Activated naive CD8-positive, alpha-beta T cell treated with anti-CD3 and anti-CD28 coated beads, Interleukin-2, amount 50 U/mL, for 24 hours (primary cell): ENCODE data around the gene PCYOX1L.

Experiments used
- ATAC-seq: fragments of 150-1000 bp; cut with Tn5 transposase; one replicate; pipeline ENCODE4 v1.10.0; 2021
- DNase-seq: peaks from one replicate; pipeline ENCODE4 v3.0.0; 2021
- H3K27ac Mint-ChIP-seq: one replicate; pipeline ENCODE4 v1.8.0; 2021; ENCODE audit warnings: mild to moderate bottlenecking, mixed read lengths
- H3K27me3 Mint-ChIP-seq: one replicate; pipeline ENCODE4 v1.8.0; 2021; ENCODE audit warnings: mixed read lengths
- H3K36me3 Mint-ChIP-seq: one replicate; pipeline ENCODE4 v1.8.0; 2021; ENCODE audit warnings: low read depth, mixed read lengths
- H3K4me1 Mint-ChIP-seq: one replicate; pipeline ENCODE4 v1.8.0; 2021; ENCODE audit warnings: mixed read lengths
- H3K4me3 Mint-ChIP-seq: one replicate; pipeline ENCODE4 v1.8.0; 2021; ENCODE audit warnings: mild to moderate bottlenecking, moderate library complexity, mixed read lengths
- H3K9me3 Mint-ChIP-seq: one replicate; pipeline ENCODE4 v1.8.0; 2021; ENCODE audit warnings: mixed read lengths

The PCYOX1L gene

DNA sequence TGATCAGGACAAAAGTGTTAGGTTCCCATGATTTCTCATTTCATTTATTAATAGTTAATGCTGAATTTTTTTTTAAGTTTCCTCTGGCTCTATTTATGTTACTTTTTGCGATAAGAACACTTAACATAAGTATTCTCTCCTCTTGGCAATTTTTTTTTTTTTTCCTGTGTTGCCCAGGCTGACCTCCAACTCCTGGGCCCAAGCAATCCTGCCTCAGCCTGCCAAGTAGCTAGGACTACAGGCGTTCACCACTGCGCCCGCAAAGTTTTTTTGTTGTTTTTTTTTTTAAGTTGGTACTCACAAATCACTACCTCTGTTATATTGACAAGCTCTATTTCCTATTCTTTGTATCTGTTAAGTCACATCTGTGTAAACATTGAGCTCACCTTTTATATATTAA lies 5.7 kb upstream of the PCYOX1L start:
- Mint-ChIP-seq H3K36me3 (peaks cover 81% of the 10 kb centered on the region), H3K9me3 (no peaks in the 10 kb centered on the region), H3K4me1 (peaks cover 83% of the 10 kb centered on the region), H3K27ac (no peak overlapping the region), H3K27me3 (no peaks in the 10 kb centered on the region), H3K4me3 (no peak overlapping the region)
- ATAC-seq (no peak), DNase-seq (no peak)

DNA sequence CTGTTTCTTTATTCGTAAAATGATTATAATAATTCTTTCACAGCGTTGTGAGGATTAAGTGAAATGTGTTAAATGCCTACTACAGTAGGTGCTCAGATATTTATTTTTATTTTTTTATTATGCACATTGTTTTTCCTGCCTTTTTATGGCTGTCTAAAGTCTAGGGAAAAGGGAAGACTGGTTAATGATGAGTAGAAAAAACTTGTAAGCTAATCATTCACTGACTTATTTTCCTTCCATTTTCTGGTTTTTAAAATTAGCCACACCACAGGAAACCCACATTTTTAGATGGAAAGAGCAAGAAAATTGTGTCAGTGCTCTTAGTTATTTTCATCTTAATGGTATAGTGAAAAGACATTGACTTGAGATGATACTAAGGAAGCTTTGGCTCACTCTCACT lies 3.9 kb upstream of the PCYOX1L start:
- no peaks in the 10 kb centered on the region for H3K27me3 Mint-ChIP-seq
- no peaks in the 10 kb centered on the region for H3K9me3 Mint-ChIP-seq
- H3K27ac Mint-ChIP-seq, result peak overlapping the region; percentile 13
- ATAC-seq, result no peak
- H3K36me3 Mint-ChIP-seq, result peaks cover 64% of the 10 kb centered on the region
- peaks cover 77% of the 10 kb centered on the region for H3K4me1 Mint-ChIP-seq
- no peak overlapping the region for H3K4me3 Mint-ChIP-seq
- no peak for DNase-seq

DNA sequence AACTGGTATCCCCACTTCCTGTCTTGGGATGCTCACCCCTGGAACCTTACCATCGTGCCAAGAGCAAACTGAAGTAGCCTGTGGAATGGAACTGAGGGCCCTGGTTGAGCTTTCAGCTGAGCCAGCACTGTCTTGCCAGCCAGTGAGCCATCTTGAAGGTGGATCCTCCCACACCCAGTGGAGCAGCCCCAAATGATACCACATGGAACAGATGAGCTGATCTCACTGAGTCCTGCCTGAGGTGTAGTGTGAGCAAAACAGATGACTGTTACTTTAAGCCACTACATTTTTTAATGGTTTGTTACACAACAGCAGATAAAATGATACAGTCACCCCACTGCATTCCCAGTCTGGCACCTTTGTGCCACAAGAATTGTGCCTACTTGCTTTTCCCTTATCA lies 2.2 kb upstream of the PCYOX1L start:
- Mint-ChIP-seq H3K4me3 (no peak overlapping the region), H3K27ac (peak overlapping the region; percentile 53), H3K36me3 (peaks cover 48% of the 10 kb centered on the region)

DNA sequence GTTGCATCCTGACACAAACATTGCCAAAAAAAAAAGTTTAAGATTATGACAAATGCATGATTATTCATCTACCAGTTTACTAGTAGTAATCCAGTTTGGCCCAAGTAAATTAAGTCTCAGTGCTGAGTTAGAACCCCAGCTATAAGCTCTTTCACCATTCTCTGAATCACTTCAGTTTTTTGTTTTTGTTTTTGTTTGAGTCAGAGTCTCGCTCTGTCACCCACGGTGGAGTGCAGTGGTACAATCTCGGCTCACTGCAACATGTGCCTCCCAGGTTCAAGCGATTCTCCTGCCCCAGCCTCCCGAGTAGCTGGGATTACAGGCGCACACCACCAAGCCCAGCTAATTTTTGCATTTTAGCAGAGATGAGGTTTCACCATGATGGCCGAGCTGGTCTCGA lies 1.5 kb upstream of the PCYOX1L start:
- DNase-seq (no peak), ATAC-seq (no peak)
- H3K27me3 Mint-ChIP-seq, result no peaks in the 10 kb centered on the region
- peaks cover 41% of the 10 kb centered on the region for H3K36me3 Mint-ChIP-seq
- H3K4me3 Mint-ChIP-seq, result peak overlapping the region; percentile 39
- H3K27ac Mint-ChIP-seq, result no peak overlapping the region
- no peaks in the 10 kb centered on the region for H3K9me3 Mint-ChIP-seq
- H3K4me1 Mint-ChIP-seq, result peaks cover 74% of the 10 kb centered on the region

More for the DNA sequence above, 2.2 kb upstream of the PCYOX1L start:
- no peak for DNase-seq
- no peaks in the 10 kb centered on the region for H3K9me3 Mint-ChIP-seq
- H3K4me1 Mint-ChIP-seq, result peaks cover 77% of the 10 kb centered on the region
- H3K27me3 Mint-ChIP-seq, result no peaks in the 10 kb centered on the region
- no peak for ATAC-seq

DNA sequence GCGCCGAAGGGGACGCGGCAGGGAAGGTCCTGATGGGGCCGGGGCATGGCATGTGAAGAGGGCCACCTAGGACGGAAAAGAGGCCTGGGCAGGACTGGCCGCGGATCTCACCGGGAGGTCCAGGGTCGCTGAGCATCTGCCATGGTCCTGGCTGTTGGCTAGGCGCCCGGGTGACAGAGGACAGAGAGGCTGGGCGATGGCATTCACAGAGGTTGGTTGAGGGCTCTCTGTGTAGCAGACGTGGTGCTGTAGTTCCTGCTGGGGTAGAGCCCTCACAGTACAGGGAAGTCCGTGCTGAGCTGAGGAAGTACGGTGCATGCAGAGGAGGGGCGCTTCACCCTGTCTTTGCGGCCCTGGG lies 427 bp downstream of the PCYOX1L start:
- ATAC-seq (peak; percentile 6), DNase-seq (peak; percentile 18)
- H3K27ac Mint-ChIP-seq, result peak overlapping the region; percentile 89
- H3K27me3 Mint-ChIP-seq, result no peaks in the 10 kb centered on the region
- H3K4me3 Mint-ChIP-seq, result peak overlapping the region; percentile 95
- peaks cover 59% of the 10 kb centered on the region for H3K4me1 Mint-ChIP-seq
- peaks cover 26% of the 10 kb centered on the region for H3K36me3 Mint-ChIP-seq
- H3K9me3 Mint-ChIP-seq, result no peaks in the 10 kb centered on the region

DNA sequence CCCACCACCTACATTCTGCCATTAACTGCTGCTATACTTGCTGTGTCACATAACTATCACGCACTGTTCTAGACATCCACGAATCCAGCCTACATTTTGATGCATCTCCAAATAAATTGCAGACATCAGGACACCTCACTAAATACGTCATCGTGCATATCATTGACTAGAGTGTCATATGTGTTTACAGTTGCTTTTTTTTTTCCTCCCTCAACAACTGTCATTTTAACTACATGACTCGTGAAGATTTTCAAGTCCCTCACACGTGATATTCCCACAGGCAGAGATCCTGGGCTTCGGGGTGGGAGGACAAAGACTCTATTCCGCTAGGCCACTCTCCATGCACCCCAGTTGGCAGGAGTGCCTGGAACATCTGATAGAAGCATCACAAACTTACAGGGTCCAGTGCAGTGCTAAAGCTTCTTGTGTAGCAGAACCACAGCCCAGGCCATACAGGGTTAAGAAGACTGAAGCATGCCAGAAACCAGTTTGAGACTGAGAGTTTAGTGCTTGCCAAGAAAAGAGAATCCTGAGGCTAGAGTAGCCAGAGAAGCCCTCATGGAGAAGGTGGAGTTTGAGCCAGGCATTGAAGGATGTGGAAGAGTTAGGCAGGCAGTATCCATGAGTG lies 1.1 kb downstream of the PCYOX1L start:
- Mint-ChIP-seq H3K27me3 (no peaks in the 10 kb centered on the region), H3K4me1 (peaks cover 54% of the 10 kb centered on the region), H3K4me3 (peak overlapping the region; percentile 95)

DNA sequence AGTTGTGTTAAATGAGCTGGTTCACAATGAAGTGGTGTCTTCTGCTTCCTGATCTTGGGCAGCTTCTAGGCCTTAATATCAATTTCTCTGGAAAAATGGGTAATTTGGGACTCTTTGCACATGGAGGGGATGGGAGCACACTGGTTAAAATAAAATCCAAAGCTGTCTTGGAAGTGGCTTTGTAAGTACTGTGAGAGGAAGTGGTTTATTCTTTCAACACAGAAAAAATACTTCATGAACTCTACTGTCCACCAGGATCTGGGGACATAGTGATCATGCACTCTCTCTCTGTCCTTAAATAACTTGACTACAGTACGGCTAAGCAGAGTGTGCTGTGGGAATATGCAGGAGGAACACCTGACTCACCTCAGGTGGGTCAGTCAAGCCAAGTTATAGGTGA lies 2.4 kb downstream of the PCYOX1L start:
- ATAC-seq (no peak), DNase-seq (no peak)
- Mint-ChIP-seq H3K36me3 (peaks cover 9% of the 10 kb centered on the region), H3K4me1 (peaks cover 47% of the 10 kb centered on the region), H3K4me3 (no peak overlapping the region), H3K27me3 (no peaks in the 10 kb centered on the region), H3K27ac (no peak overlapping the region), H3K9me3 (no peaks in the 10 kb centered on the region)

More for the DNA sequence above, 1.1 kb downstream of the PCYOX1L start:
- Mint-ChIP-seq H3K9me3 (no peaks in the 10 kb centered on the region), H3K27ac (peak overlapping the region; percentile 52), H3K36me3 (peaks cover 20% of the 10 kb centered on the region)
- ATAC-seq, result no peak
- no peak for DNase-seq

DNA sequence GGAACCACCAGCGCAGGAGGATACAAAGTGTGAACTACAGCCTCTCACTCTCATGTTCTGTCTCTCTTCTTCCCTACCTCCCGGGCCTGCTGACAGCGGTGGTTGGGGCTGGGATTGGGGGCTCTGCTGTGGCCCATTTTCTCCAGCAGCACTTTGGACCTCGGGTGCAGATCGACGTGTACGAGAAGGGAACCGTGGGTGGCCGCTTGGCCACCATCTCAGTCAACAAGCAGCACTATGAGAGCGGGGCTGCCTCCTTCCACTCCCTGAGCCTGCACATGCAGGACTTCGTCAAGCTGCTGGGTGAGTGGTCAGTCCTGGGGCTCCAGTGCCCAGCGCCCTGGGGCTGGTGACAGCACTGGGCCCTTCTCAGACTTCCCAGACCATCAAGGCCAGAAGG lies 4.7 kb downstream of the PCYOX1L start:
- ATAC-seq (no peak), DNase-seq (no peak)
- H3K36me3 Mint-ChIP-seq, result peaks cover 2% of the 10 kb centered on the region
- H3K4me3 Mint-ChIP-seq, result no peak overlapping the region
- H3K4me1 Mint-ChIP-seq, result peaks cover 28% of the 10 kb centered on the region
- H3K27me3 Mint-ChIP-seq, result no peaks in the 10 kb centered on the region
- H3K27ac Mint-ChIP-seq, result no peak overlapping the region
- H3K9me3 Mint-ChIP-seq, result no peaks in the 10 kb centered on the region

DNA sequence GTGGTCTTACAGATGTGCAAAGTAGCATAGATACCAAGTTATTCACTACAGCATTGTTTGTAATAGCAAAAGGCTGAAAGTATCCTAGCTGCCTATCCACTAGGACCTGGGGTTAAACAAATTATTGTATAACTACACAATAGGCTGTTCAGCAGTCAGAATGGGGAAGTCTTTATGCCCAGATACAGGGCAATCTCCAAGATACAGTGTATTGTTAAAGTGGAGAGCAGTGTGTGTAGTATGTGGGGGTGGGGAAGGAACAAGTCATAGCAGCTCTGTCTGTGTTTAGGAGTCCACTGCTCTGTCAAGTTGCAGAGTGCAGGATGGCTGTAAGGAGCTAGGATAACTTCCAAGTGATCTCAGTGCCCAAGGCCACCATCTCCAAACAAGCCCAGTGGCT lies 5.5 kb downstream of the PCYOX1L start:
- H3K36me3 Mint-ChIP-seq, result peaks cover 5% of the 10 kb centered on the region
- ATAC-seq (no peak), DNase-seq (no peak)
- no peaks in the 10 kb centered on the region for H3K9me3 Mint-ChIP-seq
- H3K4me3 Mint-ChIP-seq, result no peak overlapping the region
- H3K27me3 Mint-ChIP-seq, result no peaks in the 10 kb centered on the region
- peaks cover 25% of the 10 kb centered on the region for H3K4me1 Mint-ChIP-seq
- H3K27ac Mint-ChIP-seq, result no peak overlapping the region

DNA sequence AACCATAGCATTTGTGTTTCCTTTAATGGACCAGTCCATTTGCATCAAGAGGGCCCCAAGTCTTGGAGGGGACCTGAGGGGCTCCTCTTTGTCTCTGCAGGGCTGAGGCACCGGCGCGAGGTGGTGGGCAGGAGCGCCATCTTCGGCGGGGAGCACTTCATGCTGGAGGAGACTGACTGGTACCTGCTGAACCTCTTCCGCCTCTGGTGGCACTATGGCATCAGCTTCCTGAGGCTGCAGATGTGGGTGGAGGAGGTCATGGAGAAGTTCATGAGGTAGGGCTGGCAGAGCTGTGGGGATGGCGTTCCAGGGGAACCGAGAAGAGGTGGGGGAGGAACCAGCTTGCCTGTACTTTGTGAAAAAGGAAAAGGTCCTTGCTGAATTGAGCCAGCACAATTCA lies 6.1 kb downstream of the PCYOX1L start:
- DNase-seq (no peak), ATAC-seq (no peak)
- no peak overlapping the region for H3K27ac Mint-ChIP-seq
- peaks cover 20% of the 10 kb centered on the region for H3K4me1 Mint-ChIP-seq
- H3K27me3 Mint-ChIP-seq, result no peaks in the 10 kb centered on the region
- peaks cover 6% of the 10 kb centered on the region for H3K36me3 Mint-ChIP-seq
- no peak overlapping the region for H3K4me3 Mint-ChIP-seq
- H3K9me3 Mint-ChIP-seq, result no peaks in the 10 kb centered on the region

DNA sequence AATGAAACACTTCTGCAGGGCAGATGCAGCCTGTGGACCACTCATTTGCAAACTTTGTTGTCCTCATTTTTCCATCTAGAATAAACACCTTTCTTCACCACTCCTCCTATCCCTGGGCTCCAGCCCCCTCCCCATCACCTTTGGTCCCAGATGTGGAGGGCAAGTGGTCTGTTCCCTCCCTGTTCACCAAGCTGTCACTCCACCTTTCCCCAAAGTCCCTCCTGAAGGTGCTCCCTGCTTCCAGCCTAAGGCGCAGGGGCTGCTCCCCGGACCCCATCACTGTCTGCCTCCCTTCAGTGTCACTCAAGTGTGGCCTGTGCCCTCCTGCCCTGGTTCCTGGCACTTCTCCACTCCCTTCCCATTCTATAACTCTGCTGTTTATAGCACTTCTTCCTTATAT lies 6.9 kb downstream of the PCYOX1L start:
- ATAC-seq, result no peak
- Mint-ChIP-seq H3K27me3 (no peaks in the 10 kb centered on the region), H3K4me3 (no peak overlapping the region), H3K9me3 (no peaks in the 10 kb centered on the region), H3K36me3 (peaks cover 4% of the 10 kb centered on the region), H3K27ac (no peak overlapping the region), H3K4me1 (peaks cover 14% of the 10 kb centered on the region)
- DNase-seq, result no peak

DNA sequence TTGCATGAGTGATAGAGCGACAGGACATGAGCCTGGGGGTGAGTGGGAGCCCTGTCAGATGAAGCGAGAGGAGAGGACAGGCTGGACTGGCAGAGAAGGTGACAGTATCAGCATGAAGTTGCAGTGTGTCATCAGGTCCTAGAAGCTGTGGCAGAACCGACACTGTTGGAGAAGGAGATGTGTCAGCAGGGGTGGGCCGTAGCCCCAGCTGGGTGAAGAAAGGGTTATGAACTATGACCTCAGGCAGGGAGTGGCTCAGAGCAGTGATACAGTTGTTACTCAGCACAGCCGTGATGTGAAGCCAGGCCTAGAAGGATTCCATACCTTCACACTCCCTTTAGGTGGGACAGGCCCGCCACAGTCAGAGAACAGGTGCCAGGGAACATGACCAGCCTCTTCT lies 7.6 kb downstream of the PCYOX1L start:
- Mint-ChIP-seq H3K9me3 (no peaks in the 10 kb centered on the region), H3K27me3 (no peaks in the 10 kb centered on the region), H3K27ac (no peak overlapping the region), H3K36me3 (peaks cover 4% of the 10 kb centered on the region), H3K4me1 (peaks cover 7% of the 10 kb centered on the region), H3K4me3 (no peak overlapping the region)
- peak; percentile 6 for ATAC-seq
- no peak for DNase-seq

DNA sequence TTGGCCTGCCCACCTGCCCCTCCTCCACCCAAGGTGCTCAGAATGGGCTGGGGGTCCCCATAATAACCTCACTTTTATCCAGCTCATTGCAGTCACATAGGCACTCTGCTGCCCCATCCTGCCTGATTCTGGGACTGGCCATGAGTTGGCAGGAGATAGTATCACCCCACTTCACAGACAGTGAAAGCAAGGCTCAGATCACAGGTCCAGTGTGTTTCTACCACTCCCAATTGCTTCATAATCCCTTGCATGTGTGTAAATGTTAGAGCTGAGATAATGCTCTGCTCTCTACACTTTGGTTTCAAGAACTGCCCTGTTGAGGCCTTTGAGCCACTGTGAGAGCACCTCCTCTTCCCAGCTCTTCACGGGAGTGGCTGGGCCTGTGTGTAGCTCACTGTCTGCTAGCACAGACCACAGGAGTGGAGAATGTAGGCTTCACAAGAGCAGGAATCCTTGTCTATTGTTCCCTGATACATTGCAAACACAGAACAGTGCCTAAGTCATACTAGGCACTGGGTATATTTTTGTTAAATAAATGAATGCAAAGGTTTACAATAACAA lies 8.4 kb downstream of the PCYOX1L start:
- H3K27me3 Mint-ChIP-seq, result no peaks in the 10 kb centered on the region
- DNase-seq (no peak), ATAC-seq (no peak)
- peaks cover 2% of the 10 kb centered on the region for H3K4me1 Mint-ChIP-seq
- H3K9me3 Mint-ChIP-seq, result no peaks in the 10 kb centered on the region
- H3K36me3 Mint-ChIP-seq, result peaks cover 4% of the 10 kb centered on the region
- no peak overlapping the region for H3K4me3 Mint-ChIP-seq
- H3K27ac Mint-ChIP-seq, result no peak overlapping the region

DNA sequence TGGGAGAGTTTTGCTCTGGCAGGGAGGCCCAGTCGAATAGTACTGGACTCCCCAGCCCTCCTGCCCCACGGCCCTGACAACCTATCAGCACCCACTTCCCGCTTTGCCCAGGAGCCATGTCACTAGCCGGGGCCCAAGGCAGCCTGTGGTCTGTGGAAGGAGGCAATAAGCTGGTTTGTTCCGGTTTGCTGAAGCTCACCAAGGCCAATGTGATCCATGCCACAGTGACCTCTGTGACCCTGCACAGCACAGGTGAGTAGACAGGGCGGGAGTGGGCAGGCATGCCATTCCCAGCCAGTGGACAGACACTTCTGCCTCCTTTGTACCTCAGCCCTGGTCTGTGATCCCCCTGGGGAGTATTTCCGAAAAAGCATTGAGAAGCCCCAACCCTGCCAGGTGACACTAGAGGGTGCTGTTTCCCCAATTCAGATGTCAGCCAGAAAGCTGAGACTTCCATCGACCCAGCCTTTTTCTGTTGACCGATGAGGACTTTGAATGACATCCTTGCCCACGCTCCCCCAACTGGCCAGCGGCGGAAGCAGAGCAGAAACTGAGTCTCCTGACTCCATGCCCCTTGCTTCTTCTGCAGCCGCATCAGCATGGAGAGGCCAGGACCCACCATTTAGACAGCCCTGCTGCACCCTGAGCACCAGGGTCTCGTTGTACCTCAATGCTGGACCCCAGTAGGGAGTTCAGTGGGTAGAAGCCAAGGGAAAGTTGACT lies 9.6 kb downstream of the PCYOX1L start:
- peak; percentile 62 for ATAC-seq
- Mint-ChIP-seq H3K4me1 (peaks cover 2% of the 10 kb centered on the region), H3K4me3 (no peak overlapping the region), H3K27me3 (no peaks in the 10 kb centered on the region), H3K27ac (no peak overlapping the region), H3K36me3 (peaks cover 4% of the 10 kb centered on the region), H3K9me3 (no peaks in the 10 kb centered on the region)
- DNase-seq, result peak; percentile 53

DNA sequence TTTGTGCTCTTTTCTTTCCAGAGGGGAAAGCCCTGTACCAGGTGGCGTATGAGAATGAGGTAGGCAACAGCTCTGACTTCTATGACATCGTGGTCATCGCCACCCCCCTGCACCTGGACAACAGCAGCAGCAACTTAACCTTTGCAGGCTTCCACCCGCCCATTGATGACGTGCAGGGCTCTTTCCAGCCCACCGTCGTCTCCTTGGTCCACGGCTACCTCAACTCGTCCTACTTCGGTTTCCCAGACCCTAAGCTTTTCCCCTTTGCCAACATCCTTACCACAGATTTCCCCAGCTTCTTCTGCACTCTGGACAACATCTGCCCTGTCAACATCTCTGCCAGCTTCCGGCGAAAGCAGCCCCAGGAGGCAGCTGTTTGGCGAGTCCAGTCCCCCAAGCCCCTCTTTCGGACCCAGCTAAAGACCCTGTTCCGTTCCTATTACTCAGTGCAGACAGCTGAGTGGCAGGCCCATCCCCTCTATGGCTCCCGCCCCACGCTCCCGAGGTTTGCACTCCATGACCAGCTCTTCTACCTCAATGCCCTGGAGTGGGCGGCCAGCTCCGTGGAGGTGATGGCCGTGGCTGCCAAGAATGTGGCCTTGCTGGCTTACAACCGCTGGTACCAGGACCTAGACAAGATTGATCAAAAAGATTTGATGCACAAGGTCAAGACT lies 10.3 kb downstream of the PCYOX1L start:
- DNase-seq, result no peak
- Mint-ChIP-seq H3K4me3 (no peak overlapping the region), H3K9me3 (no peaks in the 10 kb centered on the region), H3K27me3 (no peaks in the 10 kb centered on the region), H3K4me1 (peaks cover 2% of the 10 kb centered on the region), H3K27ac (no peak overlapping the region), H3K36me3 (peaks cover 4% of the 10 kb centered on the region)
- ATAC-seq, result no peak
